PC-3 (cell line): Measurements from ENCODE around the gene OR12D1. TPM values are rescaled to one million over a fixed set of nuclear protein-coding genes. Genes with fewer than 3 reads are reported as not detected.
"Not testable (repeated sequence)": the region's sequence is repeated elsewhere in the genome, so short reads cannot be mapped to it uniquely, and the experiment has no call there.

Experiments
- ATAC-seq: fragments of 200-7000 bp; cut with Tn5 transposase; 2 replicates; pipeline ENCODE4 v1.9.1; 2020; ENCODE audit warnings: mild to moderate bottlenecking, moderate library complexity
- BruUV-seq: library from RNA; stranded (reverse); fragments of 400-500 nt; replicated peaks from 2 replicates; lab custom pipeline; 2021; lab: Mats Ljungman, UMichigan
- CTCF ChIA-PET: fragments of 300-600 bp; sonication (Branson Sonifier 250); formaldehyde crosslinking; loops from one replicate; lab custom pipeline; 2022; ENCODE audit warnings: antibody characterized with exemption; lab: Charles Lee
- POLR2A ChIA-PET: fragments of 300-600 bp; sonication (Branson Sonifier 250); formaldehyde crosslinking; loops from one replicate; lab custom pipeline; 2022; ENCODE audit warnings: antibody characterized with exemption; ENCODE audit not compliant: unreplicated experiment; lab: Charles Lee
- DNase-seq: peaks from one replicate; pipeline ENCODE4 v3.0.0-alpha.2; 2015
- H2AFZ ChIP-seq: fragments of 300-600 bp; sonication (generic); 2 replicates; pipeline ENCODE4 v1.6.0; 2016; ENCODE audit warnings: antibody characterized with exemption, low read length
- H3F3A ChIP-seq: fragments of 300-600 bp; sonication (generic); one replicate; pipeline ENCODE4 v1.6.0; 2017; ENCODE audit warnings: antibody characterized with exemption, low read length, control low read depth, mild to moderate bottlenecking; ENCODE audit not compliant: unreplicated experiment
- H3K27ac ChIP-seq: fragments of 300-600 bp; sonication (generic); 2 replicates; pipeline ENCODE4 v1.5.1; 2016; ENCODE audit warnings: mild to moderate bottlenecking, low read length
- H3K27me3 ChIP-seq: fragments of 300-600 bp; sonication (generic); 2 replicates; pipeline ENCODE4 v1.6.1; 2016; ENCODE audit warnings: low read length, mixed read lengths
- H3K36me3 ChIP-seq: fragments of 300-600 bp; sonication (generic); 2 replicates; pipeline ENCODE4 v1.6.1; 2016; ENCODE audit warnings: low read depth, mixed run types, low read length, mixed read lengths
- H3K4me1 ChIP-seq: fragments of 300-600 bp; sonication (generic); 2 replicates; pipeline ENCODE4 v1.5.1; 2016; ENCODE audit warnings: low read length; ENCODE audit not compliant: insufficient read depth
- H3K4me2 ChIP-seq: fragments of 300-600 bp; sonication (generic); 2 replicates; pipeline ENCODE4 v1.6.0; 2016; ENCODE audit warnings: low read length
- H3K4me3 ChIP-seq: fragments of 300-600 bp; sonication (generic); 2 replicates; pipeline ENCODE4 v1.5.1; 2016; ENCODE audit warnings: mild to moderate bottlenecking, low read length, mixed read lengths
- H3K79me2 ChIP-seq: fragments of 300-600 bp; sonication (generic); 2 replicates; pipeline ENCODE4 v1.6.1; 2017; ENCODE audit warnings: low read length, mixed read lengths
- H3K9ac ChIP-seq: fragments of 300-600 bp; sonication (generic); 2 replicates; pipeline ENCODE4 v1.6.0; 2016; ENCODE audit warnings: mild to moderate bottlenecking, low read length
- H3K9me2 ChIP-seq: fragments of 300-600 bp; sonication (generic); replicated peaks from 2 replicates; pipeline ENCODE4 v1.6.1; 2016; ENCODE audit warnings: mixed run types, low read length, mixed read lengths
- H3K9me3 ChIP-seq: fragments of 300-600 bp; sonication (generic); 2 replicates; pipeline ENCODE4 v1.6.1; 2016; ENCODE audit warnings: low read length, mixed read lengths
- H4K20me1 ChIP-seq: fragments of 300-600 bp; sonication (generic); 2 replicates; pipeline ENCODE4 v1.6.1; 2016; ENCODE audit warnings: low read length, mixed read lengths
- CTCF ChIP-seq: fragments of 300-600 bp; sonication (generic); conservative IDR thresholded peaks from 2 replicates; pipeline ENCODE4 v1.5.1; 2017; ENCODE audit warnings: antibody characterized with exemption, low read depth, mild to moderate bottlenecking, low read length
- EZH2 ChIP-seq: fragments of 300-600 bp; sonication (generic); IDR thresholded peaks from one replicate; pipeline ENCODE4 v1.6.1; 2017; ENCODE audit warnings: antibody characterized with exemption, mild to moderate bottlenecking, low read length; ENCODE audit not compliant: unreplicated experiment
- EZH2phosphoT487 ChIP-seq: fragments of 300-600 bp; sonication (generic); IDR thresholded peaks from 2 replicates; pipeline ENCODE4 v1.6.1; 2018; ENCODE audit warnings: mild to moderate bottlenecking, antibody characterized with exemption, low read length, borderline replicate concordance
- intact Hi-C: fragments of 100-400 bp; cut with micrococcal nuclease; formaldehyde crosslinking; loops from 2 replicates; pipeline ENCODE4 v1.9.0; 2023
- total RNA-seq: library from RNA; depleted of rRNA; stranded (reverse); fragments of >200 nt; gene quantifications from 2 replicates; pipeline ENCODE4 v1.2.3, GENCODE V29; 2014

The OR12D1 gene
- total RNA-seq, 1 experiment from 2014 or later = not detected

- Histone ChIP-seq H3K79me2 (no peaks in the 10 kb centered on the region), H3K4me3 (no peak overlapping the region), H3K27ac (no peak overlapping the region), H4K20me1 (no peaks in the 10 kb centered on the region), H3K9ac (no peak overlapping the region), H3K27me3 (peaks cover 56% of the 10 kb centered on the region), H3K36me3 (no peaks in the 10 kb centered on the region), H3F3A (no peaks in the 10 kb centered on the region), H3K9me3 (no peaks in the 10 kb centered on the region), H3K9me2 (no peaks in the 10 kb centered on the region), H2AFZ (no peak overlapping the region), H3K4me2 (no peak overlapping the region), H3K4me1 (no peaks in the 10 kb centered on the region)
- ATAC-seq (no peak), DNase-seq (peak; percentile 13)
- POLR2A ChIA-PET = no interaction called here
- TF ChIP-seq CTCF (0 out of 2 replicates have a peak, but pooled peaks have one; percentile 10), EZH2phosphoT487 (no peak)
- no TSS peak for BruUV-seq
- CTCF ChIA-PET = no interaction called here
- intact Hi-C loops = no loop called here
These were observed 11.9 kb downstream of the OR12D1 start for GRCh38 chr6:29426654-29427053.

GRCh38 chr6:29436730-29437129, 22.0 kb downstream of the OR12D1 start:
- H3F3A ChIP-seq, BruUV-seq, intact Hi-C loops, DNase-seq, H3K4me3 ChIP-seq, H3K79me2 ChIP-seq, H3K9me3 ChIP-seq, H3K9ac ChIP-seq, H4K20me1 ChIP-seq, H3K27ac ChIP-seq, H3K4me2 ChIP-seq, H3K9me2 ChIP-seq, H3K36me3 ChIP-seq, ATAC-seq, H2AFZ ChIP-seq, POLR2A ChIA-PET, H3K4me1 ChIP-seq, CTCF ChIA-PET: not testable (repeated sequence)
- H3K27me3 ChIP-seq = peaks cover 68% of the 10 kb centered on the region

- TF ChIP-seq CTCF (no peak), EZH2phosphoT487 (no peak), EZH2 (no peak)
- ChIA-PET POLR2A (no interaction called here), CTCF (no interaction called here)
- no peaks in the 10 kb centered on the region for H4K20me1 ChIP-seq
- no peak for DNase-seq
- H3K36me3 ChIP-seq = no peaks in the 10 kb centered on the region
- no peak within 1 kb of the TSS for H3K4me3 ChIP-seq
- no peak within 1 kb of the TSS for H3K4me2 ChIP-seq
- no peaks in the 10 kb centered on the region for H3K79me2 ChIP-seq
- no peak within 1 kb of the TSS for H2AFZ ChIP-seq
- no peak within 1 kb of the TSS for H3K27ac ChIP-seq
- no peak for ATAC-seq
- intact Hi-C loops = no loop called here
- H3K27me3 ChIP-seq = peaks cover 66% of the 10 kb centered on the region
- H3K9me3 ChIP-seq = no peaks in the 10 kb centered on the region
- no peaks in the 10 kb centered on the region for H3F3A ChIP-seq
- H3K4me1 ChIP-seq = no peaks in the 10 kb centered on the region
- no peak within 1 kb of the TSS for H3K9ac ChIP-seq
- BruUV-seq = no TSS peak
- H3K9me2 ChIP-seq = no peaks in the 10 kb centered on the region
These were observed 24.3 kb downstream of the OR12D1 start, which contains the start of gene OR10C1 for GRCh38 chr6:29439006-29439405. Gene OR10C1, plus strand, starts transcription at chr6:29439306. Its CDS starts 710 bp downstream, at chr6:29440016.
